ENCODE data around the gene MRE11. TPM values are rescaled to one million over a fixed set of nuclear protein-coding genes. Genes with fewer than 3 reads are reported as not detected.

Gene MRE11
- polyA plus RNA-seq (2013): 12.4 TPM in 2 replicates

- H2BK120ac ChIP-seq (ENCODE audit: insufficient read depth, low read length, poor library complexity): no peak within 1 kb of the TSS
- H3K4me1 ChIP-seq (ENCODE audit: control insufficient read depth in 1 of 2, insufficient read depth in 2 of 2, low read length in 2 of 2): no peaks in the 10 kb centered on the region
- peak within 1 kb of the TSS; percentile 89 for H3K4me2 ChIP-seq (ENCODE audit: low read length)
- peak within 1 kb of the TSS; percentile 85 for H3K9ac ChIP-seq (ENCODE audit: low read length)
- peak within 1 kb of the TSS; percentile 80 for H3K4ac ChIP-seq (ENCODE audit: low read depth, low read length)
- peaks cover 3 to 6% of the 10 kb centered on the region in 2 experiments for H3K36me3 ChIP-seq (ENCODE audit: control insufficient read depth in 1 of 2, insufficient read depth in 2 of 2, low read length in 2 of 2)
- H3K27ac ChIP-seq (ENCODE audit: low read depth, low read length): peak within 1 kb of the TSS; percentile 60
- H3K79me2 ChIP-seq (ENCODE audit: control insufficient read depth, insufficient read depth, low read length, poor library complexity): peaks cover 3% of the 10 kb centered on the region
- H4K8ac ChIP-seq (ENCODE audit: low read depth, low read length): peak within 1 kb of the TSS; percentile 92
- H2AK5ac ChIP-seq (ENCODE audit: low read length): no peak within 1 kb of the TSS
- WGBS (ENCODE audit: extremely low coverage, insufficient coverage, insufficient read length): no CpG with 5 or more reads among the region's 55 CpGs
- H3K18ac ChIP-seq (ENCODE audit: low read length): peak within 1 kb of the TSS; percentile 64
- peak; percentile 100 for DNase-seq
- H2BK5ac ChIP-seq (ENCODE audit: low read depth, low read length, poor library complexity): peak within 1 kb of the TSS; percentile 67
- H4K12ac ChIP-seq (ENCODE audit: low read depth, low read length): peak within 1 kb of the TSS; percentile 72
- H3K27me3 ChIP-seq (ENCODE audit: insufficient read depth, low read length): no peaks in the 10 kb centered on the region
- H4K91ac ChIP-seq (ENCODE audit: low read depth, low read length): peak within 1 kb of the TSS; percentile 64
- peak within 1 kb of the TSS; percentile 90 for H3K4me3 ChIP-seq (ENCODE audit: low read depth, low read length)
- peaks cover 9% of the 10 kb centered on the region for H3K79me1 ChIP-seq (ENCODE audit: low read length)
- no peak within 1 kb of the TSS for H2BK12ac ChIP-seq (ENCODE audit: low read length)
- peak within 1 kb of the TSS; percentile 79 for H3K14ac ChIP-seq (ENCODE audit: low read length)
- H2AFZ ChIP-seq (ENCODE audit: insufficient read depth, low read length, poor library complexity): peak within 1 kb of the TSS; percentile 98
- H3K9me3 ChIP-seq (ENCODE audit: insufficient read depth, low read depth, low read length): no peaks in the 10 kb centered on the region
- no peak within 1 kb of the TSS for H3K23ac ChIP-seq (ENCODE audit: low read length)
Measured at GRCh38 chr11:94493281-94494125, at the start of gene MRE11, which contains the start of gene ANKRD49. TSS of gene MRE11 (minus strand) at chr11:94493844. CDS start at chr11:94492801, 1,043 bp downstream. TSS of gene ANKRD49 (plus strand) at chr11:94493984. CDS start at chr11:94496694, 2,710 bp downstream.

- Histone ChIP-seq H3K36me3 (ENCODE audit: control insufficient read depth in 1 of 2, insufficient read depth in 2 of 2, low read length in 2 of 2) (no peaks in the 10 kb centered on the region), H3K14ac (ENCODE audit: low read length) (no peak overlapping the region), H3K9me3 (ENCODE audit: insufficient read depth, low read depth, low read length) (no peaks in the 10 kb centered on the region), H3K79me1 (ENCODE audit: low read length) (peaks cover 10% of the 10 kb centered on the region), H4K12ac (ENCODE audit: low read depth, low read length) (no peak overlapping the region), H3K4me2 (ENCODE audit: low read length) (no peak overlapping the region), H2BK12ac (ENCODE audit: low read length) (no peak overlapping the region), H3K4me1 (ENCODE audit: control insufficient read depth in 1 of 2, insufficient read depth in 2 of 2, low read length in 2 of 2) (peaks cover 0 to 4% of the 10 kb centered on the region in 2 experiments), H4K91ac (ENCODE audit: low read depth, low read length) (no peak overlapping the region), H2BK5ac (ENCODE audit: low read depth, low read length, poor library complexity) (no peak overlapping the region), H3K9ac (ENCODE audit: low read length) (no peak overlapping the region), H3K79me2 (ENCODE audit: control insufficient read depth, insufficient read depth, low read length, poor library complexity) (peaks cover 7% of the 10 kb centered on the region), H2AK5ac (ENCODE audit: low read length) (no peak overlapping the region), H3K27me3 (ENCODE audit: insufficient read depth, low read length) (no peaks in the 10 kb centered on the region), H2BK120ac (ENCODE audit: insufficient read depth, low read length, poor library complexity) (no peak overlapping the region), H3K27ac (ENCODE audit: low read depth, low read length) (no peak overlapping the region), H4K8ac (ENCODE audit: low read depth, low read length) (no peak overlapping the region), H3K4ac (ENCODE audit: low read depth, low read length) (no peak overlapping the region), H3K23ac (ENCODE audit: low read length) (no peak overlapping the region), H3K4me3 (ENCODE audit: low read depth, low read length) (no peak overlapping the region), H3K18ac (ENCODE audit: low read length) (no peak overlapping the region), H2AFZ (ENCODE audit: insufficient read depth, low read length, poor library complexity) (no peak overlapping the region)
- no peak for DNase-seq
- WGBS (ENCODE audit: extremely low coverage, insufficient coverage, insufficient read length): no CpG with 5 or more reads among the region's 1 CpG
Measured at GRCh38 chr11:94539420-94539819, 45.8 kb upstream of the MRE11 start.

GRCh38 chr11:94537031-94537600, 43.5 kb upstream of the MRE11 start:
- no peaks in the 10 kb centered on the region for H3K79me2 ChIP-seq (ENCODE audit: control insufficient read depth, insufficient read depth, low read length, poor library complexity)
- H3K14ac ChIP-seq (ENCODE audit: low read length): no peak overlapping the region
- H3K23ac ChIP-seq (ENCODE audit: low read length): no peak overlapping the region
- no peaks in the 10 kb centered on the region for H3K36me3 ChIP-seq (ENCODE audit: control insufficient read depth in 1 of 2, insufficient read depth in 2 of 2, low read length in 2 of 2)
- H3K4me2 ChIP-seq (ENCODE audit: low read length): no peak overlapping the region
- H3K4ac ChIP-seq (ENCODE audit: low read depth, low read length): no peak overlapping the region
- no CpG with 5 or more reads among the region's 3 CpGs for WGBS (ENCODE audit: extremely low coverage, insufficient coverage, insufficient read length)
- H3K4me1 ChIP-seq (ENCODE audit: control insufficient read depth in 1 of 2, insufficient read depth in 2 of 2, low read length in 2 of 2): no peaks in the 10 kb centered on the region
- H3K79me1 ChIP-seq (ENCODE audit: low read length): no peaks in the 10 kb centered on the region
- no peak overlapping the region for H2BK12ac ChIP-seq (ENCODE audit: low read length)
- H4K91ac ChIP-seq (ENCODE audit: low read depth, low read length): no peak overlapping the region
- H3K18ac ChIP-seq (ENCODE audit: low read length): no peak overlapping the region
- no peak overlapping the region for H3K4me3 ChIP-seq (ENCODE audit: low read depth, low read length)
- H4K12ac ChIP-seq (ENCODE audit: low read depth, low read length): no peak overlapping the region
- H2BK5ac ChIP-seq (ENCODE audit: low read depth, low read length, poor library complexity): no peak overlapping the region
- no peak for DNase-seq
- no peak overlapping the region for H3K27ac ChIP-seq (ENCODE audit: low read depth, low read length)
- H2BK120ac ChIP-seq (ENCODE audit: insufficient read depth, low read length, poor library complexity): no peak overlapping the region
- no peak overlapping the region for H4K8ac ChIP-seq (ENCODE audit: low read depth, low read length)
- H2AFZ ChIP-seq (ENCODE audit: insufficient read depth, low read length, poor library complexity): no peak overlapping the region
- H2AK5ac ChIP-seq (ENCODE audit: low read length): no peak overlapping the region
- no peak overlapping the region for H3K9ac ChIP-seq (ENCODE audit: low read length)
- no peaks in the 10 kb centered on the region for H3K27me3 ChIP-seq (ENCODE audit: insufficient read depth, low read length)
- H3K9me3 ChIP-seq (ENCODE audit: insufficient read depth, low read depth, low read length): no peaks in the 10 kb centered on the region

GRCh38 chr11:94536386-94536785, 42.7 kb upstream of the MRE11 start:
- H2BK5ac ChIP-seq (ENCODE audit: low read depth, low read length, poor library complexity): no peak overlapping the region
- no peak overlapping the region for H2AK5ac ChIP-seq (ENCODE audit: low read length)

More at GRCh38 chr11:94536386-94536785, 42.7 kb upstream of the MRE11 start:
- no peak overlapping the region for H3K4ac ChIP-seq (ENCODE audit: low read depth, low read length)
- H3K9me3 ChIP-seq (ENCODE audit: insufficient read depth, low read depth, low read length): no peaks in the 10 kb centered on the region
- no peak overlapping the region for H2BK12ac ChIP-seq (ENCODE audit: low read length)
- no peak overlapping the region for H3K4me2 ChIP-seq (ENCODE audit: low read length)
- H3K27ac ChIP-seq (ENCODE audit: low read depth, low read length): no peak overlapping the region
- no peaks in the 10 kb centered on the region for H3K4me1 ChIP-seq (ENCODE audit: control insufficient read depth in 1 of 2, insufficient read depth in 2 of 2, low read length in 2 of 2)
- H3K18ac ChIP-seq (ENCODE audit: low read length): no peak overlapping the region
- no peak overlapping the region for H4K8ac ChIP-seq (ENCODE audit: low read depth, low read length)
- H2BK120ac ChIP-seq (ENCODE audit: insufficient read depth, low read length, poor library complexity): no peak overlapping the region
- H4K91ac ChIP-seq (ENCODE audit: low read depth, low read length): no peak overlapping the region
- H3K79me1 ChIP-seq (ENCODE audit: low read length): no peaks in the 10 kb centered on the region
- no peaks in the 10 kb centered on the region for H3K27me3 ChIP-seq (ENCODE audit: insufficient read depth, low read length)
- DNase-seq: no peak
- H3K23ac ChIP-seq (ENCODE audit: low read length): no peak overlapping the region
- no peak overlapping the region for H3K9ac ChIP-seq (ENCODE audit: low read length)
- H3K79me2 ChIP-seq (ENCODE audit: control insufficient read depth, insufficient read depth, low read length, poor library complexity): no peaks in the 10 kb centered on the region
- H2AFZ ChIP-seq (ENCODE audit: insufficient read depth, low read length, poor library complexity): no peak overlapping the region
- H3K36me3 ChIP-seq (ENCODE audit: control insufficient read depth in 1 of 2, insufficient read depth in 2 of 2, low read length in 2 of 2): no peaks in the 10 kb centered on the region
- no peak overlapping the region for H3K14ac ChIP-seq (ENCODE audit: low read length)
- no peak overlapping the region for H3K4me3 ChIP-seq (ENCODE audit: low read depth, low read length)
- H4K12ac ChIP-seq (ENCODE audit: low read depth, low read length): no peak overlapping the region
